ENCODE data around the gene PAEP.

PAEP gene

DNA sequence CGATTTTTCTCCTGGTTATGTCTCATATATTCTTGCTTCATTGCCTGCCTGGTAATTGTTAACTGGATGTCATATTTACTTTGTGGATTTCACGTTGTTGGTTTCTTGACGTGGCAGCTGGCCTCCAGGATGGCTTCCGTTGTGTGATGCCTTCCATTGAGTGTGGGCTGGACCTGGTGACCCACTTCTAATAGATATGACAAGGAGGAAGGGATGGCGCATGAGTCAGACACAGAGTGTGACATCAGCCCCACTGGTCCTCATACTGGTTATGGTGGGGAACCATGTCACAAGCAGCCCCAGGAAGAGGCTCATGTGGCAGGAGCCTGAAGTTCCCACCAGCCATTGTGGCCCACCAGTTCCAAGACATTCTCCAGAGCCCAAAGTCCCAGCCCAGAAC lies 6.4 kb upstream of the PAEP start:
- no peak overlapping the region for H3K9ac ChIP-seq (ENCODE audit: low read depth, low read length)
- no peak overlapping the region for H3K27ac ChIP-seq (ENCODE audit: low read depth, low read length)
- WGBS: 93% methylated on average over 5 of the region's 5 CpGs
- H3K4me3 ChIP-seq (ENCODE audit: low read length): no peak overlapping the region
- H3K4me1 ChIP-seq (ENCODE audit: insufficient read depth, low read length): no peaks in the 10 kb centered on the region
- no peaks in the 10 kb centered on the region for H3K27me3 ChIP-seq (ENCODE audit: insufficient read depth, low read length)
- no peaks in the 10 kb centered on the region for H3K9me3 ChIP-seq (ENCODE audit: insufficient read depth, low read depth, low read length)
- no peaks in the 10 kb centered on the region for H3K36me3 ChIP-seq (ENCODE audit: insufficient read depth, low read length)

DNA sequence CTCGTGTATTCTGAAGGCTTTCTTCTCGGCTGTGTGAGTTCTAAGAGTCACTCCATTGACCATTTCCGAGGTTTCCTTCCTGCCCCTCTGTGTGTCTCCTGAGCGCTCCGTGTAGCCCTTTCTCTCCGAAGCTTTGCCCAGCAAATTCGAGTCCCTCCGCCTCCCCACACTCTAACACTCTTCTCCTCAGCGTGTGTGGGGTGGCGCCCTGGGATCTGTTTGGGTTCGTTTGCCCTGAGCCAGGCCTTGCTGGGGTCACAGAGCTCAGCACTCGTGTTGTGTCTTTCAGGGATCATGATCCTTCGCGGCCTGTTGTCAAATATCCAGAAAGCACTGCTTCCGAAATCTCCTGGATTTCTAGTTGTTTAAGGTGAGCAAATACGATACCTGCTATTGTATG lies 5.6 kb upstream of the PAEP start:
- Histone ChIP-seq H3K4me1 (ENCODE audit: insufficient read depth, low read length) (no peaks in the 10 kb centered on the region), H3K27ac (ENCODE audit: low read depth, low read length) (no peak overlapping the region), H3K36me3 (ENCODE audit: insufficient read depth, low read length) (no peaks in the 10 kb centered on the region), H3K9me3 (ENCODE audit: insufficient read depth, low read depth, low read length) (no peaks in the 10 kb centered on the region), H3K9ac (ENCODE audit: low read depth, low read length) (no peak overlapping the region), H3K4me3 (ENCODE audit: low read length) (no peak overlapping the region), H3K27me3 (ENCODE audit: insufficient read depth, low read length) (no peaks in the 10 kb centered on the region)
- WGBS: 88% methylated on average over 16 of the region's 16 CpGs

DNA sequence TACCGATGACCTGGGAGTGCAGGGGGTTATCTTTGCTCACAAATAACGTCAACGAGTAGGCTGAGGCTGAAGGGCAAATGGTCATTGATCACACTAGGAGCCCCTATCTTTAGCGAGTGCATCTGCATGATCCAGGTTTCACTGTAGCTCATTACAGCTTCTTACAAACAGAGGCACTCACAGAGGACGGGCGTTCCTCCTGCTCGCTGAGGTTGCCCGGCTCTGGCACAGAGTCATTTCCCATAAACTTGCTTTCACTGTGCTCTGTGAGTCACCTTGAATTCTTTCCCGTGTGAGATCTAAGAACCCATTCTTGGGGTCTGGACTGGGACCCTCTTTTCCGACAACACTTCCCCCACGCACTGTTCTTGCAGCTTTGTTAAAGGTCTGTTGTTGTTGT lies 1.9 kb upstream of the PAEP start:
- no peak overlapping the region for H3K27ac ChIP-seq (ENCODE audit: low read depth, low read length)
- WGBS: 89% methylated on average over 11 of the region's 11 CpGs
- no peaks in the 10 kb centered on the region for H3K36me3 ChIP-seq (ENCODE audit: insufficient read depth, low read length)
- H3K4me1 ChIP-seq (ENCODE audit: insufficient read depth, low read length): no peaks in the 10 kb centered on the region
- no peak overlapping the region for H3K4me3 ChIP-seq (ENCODE audit: low read length)
- H3K9me3 ChIP-seq (ENCODE audit: insufficient read depth, low read depth, low read length): no peaks in the 10 kb centered on the region
- no peaks in the 10 kb centered on the region for H3K27me3 ChIP-seq (ENCODE audit: insufficient read depth, low read length)
- H3K9ac ChIP-seq (ENCODE audit: low read depth, low read length): no peak overlapping the region

DNA sequence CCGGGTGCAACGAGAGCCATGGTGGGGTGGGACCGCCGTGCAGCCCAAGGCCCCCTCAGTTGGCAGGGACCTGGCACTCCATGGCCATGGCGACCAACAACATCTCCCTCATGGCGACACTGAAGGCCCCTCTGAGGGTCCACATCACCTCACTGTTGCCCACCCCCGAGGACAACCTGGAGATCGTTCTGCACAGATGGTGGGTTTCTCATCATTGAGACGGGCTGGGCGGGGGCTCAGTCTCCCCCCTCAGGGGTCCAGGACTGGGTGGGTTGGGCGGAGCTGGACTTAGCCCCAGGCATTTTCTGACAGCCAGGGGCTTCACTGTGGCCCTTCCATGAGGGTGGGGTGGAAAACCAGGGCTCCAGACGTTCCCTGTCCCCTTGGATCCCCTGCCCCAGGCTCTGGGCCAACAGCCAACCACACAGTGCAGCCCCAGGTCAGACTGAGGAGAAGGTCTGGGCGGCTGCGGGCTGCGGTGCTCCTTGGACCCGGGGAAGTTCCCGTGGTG lies 734 bp downstream of the PAEP start:
- Histone ChIP-seq H3K4me3 (ENCODE audit: low read length) (no peak overlapping the region), H3K4me1 (ENCODE audit: insufficient read depth, low read length) (no peaks in the 10 kb centered on the region)

DNA sequence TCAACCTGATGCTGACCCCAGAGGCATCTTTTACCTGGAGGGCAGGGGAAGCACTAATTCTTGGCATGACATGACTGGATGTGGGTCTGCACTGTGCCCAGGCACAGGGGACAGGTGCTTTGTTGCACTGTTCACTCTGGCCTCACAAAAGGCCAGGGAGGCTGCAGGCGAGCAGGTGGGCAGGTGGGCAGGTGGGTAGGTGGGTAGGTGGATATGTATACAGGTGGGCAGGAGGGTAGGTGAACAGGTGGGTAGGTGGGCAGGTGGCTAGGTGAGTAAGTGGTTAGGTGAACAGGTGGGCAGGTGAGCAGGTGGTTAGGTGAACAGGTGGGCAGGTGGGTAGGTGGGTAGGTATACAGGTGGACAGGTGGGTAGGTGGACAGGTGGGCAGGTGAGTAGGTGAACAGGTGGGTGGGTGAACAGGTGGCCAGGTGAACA lies 1.5 kb downstream of the PAEP start:
- H3K4me3 ChIP-seq (ENCODE audit: low read length): no peak overlapping the region
- H3K4me1 ChIP-seq (ENCODE audit: insufficient read depth, low read length): no peaks in the 10 kb centered on the region
- WGBS: 88% methylated on average over 1 of the region's 1 CpG
- H3K27ac ChIP-seq (ENCODE audit: low read depth, low read length): no peak overlapping the region
- H3K36me3 ChIP-seq (ENCODE audit: insufficient read depth, low read length): no peaks in the 10 kb centered on the region
- no peaks in the 10 kb centered on the region for H3K27me3 ChIP-seq (ENCODE audit: insufficient read depth, low read length)
- H3K9ac ChIP-seq (ENCODE audit: low read depth, low read length): no peak overlapping the region
- H3K9me3 ChIP-seq (ENCODE audit: insufficient read depth, low read depth, low read length): no peaks in the 10 kb centered on the region

More for the DNA sequence above, 734 bp downstream of the PAEP start:
- Histone ChIP-seq H3K36me3 (ENCODE audit: insufficient read depth, low read length) (no peaks in the 10 kb centered on the region), H3K27ac (ENCODE audit: low read depth, low read length) (no peak overlapping the region), H3K9me3 (ENCODE audit: insufficient read depth, low read depth, low read length) (no peaks in the 10 kb centered on the region), H3K9ac (ENCODE audit: low read depth, low read length) (no peak overlapping the region), H3K27me3 (ENCODE audit: insufficient read depth, low read length) (no peaks in the 10 kb centered on the region)
- 95% methylated on average over 17 of the region's 17 CpGs for WGBS

DNA sequence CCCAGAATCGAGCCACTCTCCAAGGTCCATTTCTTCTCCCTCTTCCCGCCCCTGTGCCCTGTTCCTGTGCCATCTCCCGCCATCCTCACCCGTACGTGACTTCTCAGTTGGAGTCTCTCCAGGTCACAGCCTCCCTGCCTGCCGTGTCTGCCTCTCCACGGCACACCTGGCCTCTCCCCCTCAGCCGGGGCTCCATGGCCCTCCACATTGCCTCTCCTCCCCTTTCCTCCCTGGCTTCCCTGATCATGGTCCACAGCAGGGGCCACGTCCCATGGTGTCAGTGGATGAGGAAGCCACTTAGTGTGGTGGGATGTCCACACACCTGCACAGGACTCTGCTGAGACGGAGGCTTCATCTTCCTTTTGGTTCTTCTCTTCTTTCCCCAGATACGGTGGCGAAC lies 2.3 kb downstream of the PAEP start:
- H3K4me3 ChIP-seq (ENCODE audit: low read length): no peak overlapping the region
- H3K27ac ChIP-seq (ENCODE audit: low read depth, low read length): no peak overlapping the region
- H3K9ac ChIP-seq (ENCODE audit: low read depth, low read length): no peak overlapping the region
- no peaks in the 10 kb centered on the region for H3K27me3 ChIP-seq (ENCODE audit: insufficient read depth, low read length)
- no peaks in the 10 kb centered on the region for H3K36me3 ChIP-seq (ENCODE audit: insufficient read depth, low read length)
- H3K4me1 ChIP-seq (ENCODE audit: insufficient read depth, low read length): no peaks in the 10 kb centered on the region
- 94% methylated on average over 12 of the region's 12 CpGs for WGBS
- H3K9me3 ChIP-seq (ENCODE audit: insufficient read depth, low read depth, low read length): no peaks in the 10 kb centered on the region; the same call in 1 of the 2 replicates

DNA sequence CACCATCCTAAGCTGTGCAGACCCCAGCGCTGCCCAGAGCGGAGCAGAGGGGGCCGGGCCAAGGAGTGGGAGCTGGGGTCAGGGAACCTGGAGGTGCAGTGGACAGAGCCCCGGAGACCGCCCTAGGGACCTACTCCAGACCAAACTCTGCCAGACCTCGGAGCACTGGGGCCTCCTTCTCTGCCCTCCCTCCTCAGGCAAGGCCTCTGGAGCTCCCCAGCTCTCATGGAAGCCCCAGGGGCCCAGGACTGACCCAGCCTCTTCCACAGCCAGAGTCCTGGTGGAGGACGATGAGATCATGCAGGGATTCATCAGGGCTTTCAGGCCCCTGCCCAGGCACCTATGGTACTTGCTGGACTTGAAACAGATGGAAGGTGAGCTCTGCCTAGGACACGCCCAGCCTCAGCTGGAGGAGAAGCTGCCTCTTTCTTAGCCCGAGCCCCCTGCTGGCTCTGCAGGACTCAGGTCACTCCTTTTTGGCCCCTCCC lies 3.6 kb downstream of the PAEP start:
- Histone ChIP-seq H3K4me3 (ENCODE audit: low read length) (no peak overlapping the region), H3K4me1 (ENCODE audit: insufficient read depth, low read length) (no peaks in the 10 kb centered on the region), H3K27me3 (ENCODE audit: insufficient read depth, low read length) (no peaks in the 10 kb centered on the region), H3K36me3 (ENCODE audit: insufficient read depth, low read length) (no peaks in the 10 kb centered on the region), H3K9me3 (ENCODE audit: insufficient read depth, low read depth, low read length) (peaks cover 11% of the 10 kb centered on the region), H3K27ac (ENCODE audit: low read depth, low read length) (no peak overlapping the region), H3K9ac (ENCODE audit: low read depth, low read length) (no peak overlapping the region)
- WGBS: 88% methylated on average over 9 of the region's 9 CpGs

DNA sequence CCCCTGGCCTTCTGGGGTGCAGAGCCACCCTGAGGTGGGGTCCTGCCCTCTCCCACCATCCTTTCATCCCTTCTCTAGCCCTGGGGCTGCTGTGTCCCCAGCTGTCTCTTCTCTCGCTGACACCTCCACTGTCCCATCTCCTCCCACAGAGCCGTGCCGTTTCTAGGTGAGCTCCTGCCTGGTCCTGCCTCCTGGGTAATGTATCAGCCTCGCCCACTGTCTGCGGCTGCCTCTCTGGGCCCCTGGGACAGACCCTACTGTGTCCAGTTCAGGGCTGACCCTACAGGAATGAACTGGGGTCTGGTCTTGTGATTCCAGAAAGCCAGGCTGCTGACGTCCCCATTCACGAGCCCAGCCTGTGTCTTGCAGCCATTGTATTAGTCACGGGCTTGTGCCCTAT lies 4.1 kb downstream of the PAEP start:
- H3K9ac ChIP-seq (ENCODE audit: low read depth, low read length): no peak overlapping the region
- H3K27ac ChIP-seq (ENCODE audit: low read depth, low read length): no peak overlapping the region
- H3K27me3 ChIP-seq (ENCODE audit: insufficient read depth, low read length): no peaks in the 10 kb centered on the region
- H3K4me1 ChIP-seq (ENCODE audit: insufficient read depth, low read length): no peaks in the 10 kb centered on the region
- 90% methylated on average over 8 of the region's 8 CpGs for WGBS
- H3K4me3 ChIP-seq (ENCODE audit: low read length): no peak overlapping the region
- no peaks in the 10 kb centered on the region for H3K36me3 ChIP-seq (ENCODE audit: insufficient read depth, low read length)
- H3K9me3 ChIP-seq (ENCODE audit: insufficient read depth, low read depth, low read length): peaks cover 11% of the 10 kb centered on the region

DNA sequence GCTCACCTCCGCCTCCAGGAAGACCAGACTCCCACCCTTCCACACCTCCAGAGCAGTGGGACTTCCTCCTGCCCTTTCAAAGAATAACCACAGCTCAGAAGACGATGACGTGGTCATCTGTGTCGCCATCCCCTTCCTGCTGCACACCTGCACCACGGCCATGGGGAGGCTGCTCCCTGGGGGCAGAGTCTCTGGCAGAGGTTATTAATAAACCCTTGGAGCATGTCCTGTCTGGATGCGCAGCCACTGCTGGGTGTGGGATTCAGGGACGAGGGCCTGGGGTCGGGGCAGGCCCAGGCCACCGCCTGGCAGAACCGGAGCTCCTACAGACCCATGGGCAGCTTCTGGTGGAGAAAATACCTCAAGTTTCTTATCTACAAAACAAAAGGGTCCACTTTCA lies 5.0 kb downstream of the PAEP start:
- no peak overlapping the region for H3K27ac ChIP-seq (ENCODE audit: low read depth, low read length)
- peaks cover 11% of the 10 kb centered on the region for H3K9me3 ChIP-seq (ENCODE audit: insufficient read depth, low read depth, low read length)
- H3K27me3 ChIP-seq (ENCODE audit: insufficient read depth, low read length): no peaks in the 10 kb centered on the region
- H3K4me1 ChIP-seq (ENCODE audit: insufficient read depth, low read length): no peaks in the 10 kb centered on the region
- H3K9ac ChIP-seq (ENCODE audit: low read depth, low read length): no peak overlapping the region
- WGBS: 95% methylated on average over 10 of the region's 10 CpGs
- H3K36me3 ChIP-seq (ENCODE audit: insufficient read depth, low read length): no peaks in the 10 kb centered on the region
- H3K4me3 ChIP-seq (ENCODE audit: low read length): no peak overlapping the region

DNA sequence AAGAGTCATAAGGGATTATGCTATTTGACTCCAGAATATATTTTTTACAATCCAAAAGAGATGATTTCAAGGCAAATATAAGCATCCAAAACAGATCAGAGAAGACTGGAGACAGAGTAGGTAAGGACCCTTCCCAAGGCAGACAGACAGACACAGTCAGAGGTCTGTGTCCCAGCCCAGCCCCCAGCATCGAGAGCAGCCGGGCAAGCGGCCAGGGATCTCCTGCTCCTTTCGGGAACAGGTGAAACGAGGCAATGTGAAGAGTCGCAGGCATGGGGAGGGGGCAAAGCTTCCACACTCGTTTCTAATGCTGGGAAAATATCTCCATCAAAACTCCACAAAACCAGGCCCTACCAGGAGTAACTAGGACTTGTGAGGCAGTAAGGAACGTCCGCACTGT lies 5.8 kb downstream of the PAEP start:
- WGBS: 91% methylated on average over 9 of the region's 9 CpGs
- no peaks in the 10 kb centered on the region for H3K27me3 ChIP-seq (ENCODE audit: insufficient read depth, low read length)

DNA sequence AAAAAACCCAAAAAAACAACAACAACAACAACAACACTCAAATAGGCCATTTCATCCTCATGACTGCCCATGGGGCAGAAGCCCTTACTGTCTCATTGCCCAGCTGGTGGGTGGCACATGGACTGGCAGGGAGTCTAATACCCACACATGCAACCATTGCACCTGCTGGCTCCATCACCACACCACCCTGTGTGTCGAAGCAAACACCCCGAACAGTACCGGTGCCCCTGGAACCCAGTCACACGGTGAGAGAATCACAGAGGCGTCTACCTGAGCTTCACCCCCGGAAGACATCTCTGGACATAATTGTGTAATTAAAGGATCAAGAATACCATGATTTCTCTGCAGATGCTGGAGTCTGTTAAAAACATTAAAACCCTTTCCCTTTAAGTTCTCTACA lies 6.5 kb downstream of the PAEP start:
- WGBS: 86% methylated on average over 6 of the region's 6 CpGs
- no peak overlapping the region for H3K27ac ChIP-seq (ENCODE audit: low read depth, low read length)
- H3K9me3 ChIP-seq (ENCODE audit: insufficient read depth, low read depth, low read length): peaks cover 11% of the 10 kb centered on the region
- H3K4me3 ChIP-seq (ENCODE audit: low read length): no peak overlapping the region
- no peaks in the 10 kb centered on the region for H3K27me3 ChIP-seq (ENCODE audit: insufficient read depth, low read length)
- H3K4me1 ChIP-seq (ENCODE audit: insufficient read depth, low read length): no peaks in the 10 kb centered on the region
- H3K9ac ChIP-seq (ENCODE audit: low read depth, low read length): no peak overlapping the region
- H3K36me3 ChIP-seq (ENCODE audit: insufficient read depth, low read length): no peaks in the 10 kb centered on the region

More for the DNA sequence above, 5.8 kb downstream of the PAEP start:
- H3K4me3 ChIP-seq (ENCODE audit: low read length): no peak overlapping the region
- H3K4me1 ChIP-seq (ENCODE audit: insufficient read depth, low read length): no peaks in the 10 kb centered on the region
- peaks cover 11% of the 10 kb centered on the region for H3K9me3 ChIP-seq (ENCODE audit: insufficient read depth, low read depth, low read length)
- H3K36me3 ChIP-seq (ENCODE audit: insufficient read depth, low read length): no peaks in the 10 kb centered on the region
- H3K9ac ChIP-seq (ENCODE audit: low read depth, low read length): no peak overlapping the region
- H3K27ac ChIP-seq (ENCODE audit: low read depth, low read length): no peak overlapping the region

DNA sequence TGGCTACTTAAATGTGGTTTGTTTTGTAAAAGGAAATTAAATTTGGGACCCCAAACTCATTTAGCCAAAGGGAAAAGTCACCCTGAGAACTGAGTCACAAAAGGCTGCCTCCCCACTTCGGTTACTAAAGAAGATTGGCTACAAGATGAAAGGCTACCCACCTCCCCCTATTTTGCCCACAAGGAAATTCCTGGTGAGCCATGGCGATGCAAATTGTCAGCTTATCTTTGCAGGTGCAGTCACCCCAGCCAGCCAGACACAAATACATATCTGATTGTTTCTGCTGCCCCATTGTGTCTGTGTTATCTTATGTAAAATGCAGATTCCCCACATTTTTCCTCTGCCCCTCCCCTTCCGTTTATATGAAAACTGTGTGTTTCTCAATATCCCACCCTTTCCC lies 8.9 kb downstream of the PAEP start:
- Histone ChIP-seq H3K27me3 (ENCODE audit: insufficient read depth, low read length) (no peaks in the 10 kb centered on the region), H3K36me3 (ENCODE audit: insufficient read depth, low read length) (no peaks in the 10 kb centered on the region), H3K4me3 (ENCODE audit: low read length) (no peak overlapping the region), H3K27ac (ENCODE audit: low read depth, low read length) (no peak overlapping the region), H3K9me3 (ENCODE audit: insufficient read depth, low read depth, low read length) (peaks cover 11% of the 10 kb centered on the region), H3K4me1 (ENCODE audit: insufficient read depth, low read length) (no peaks in the 10 kb centered on the region), H3K9ac (ENCODE audit: low read depth, low read length) (no peak overlapping the region)
- 52% methylated on average over 3 of the region's 3 CpGs for WGBS
